Measurements from ENCODE around the gene KCNG2.

Gene KCNG2

DNA sequence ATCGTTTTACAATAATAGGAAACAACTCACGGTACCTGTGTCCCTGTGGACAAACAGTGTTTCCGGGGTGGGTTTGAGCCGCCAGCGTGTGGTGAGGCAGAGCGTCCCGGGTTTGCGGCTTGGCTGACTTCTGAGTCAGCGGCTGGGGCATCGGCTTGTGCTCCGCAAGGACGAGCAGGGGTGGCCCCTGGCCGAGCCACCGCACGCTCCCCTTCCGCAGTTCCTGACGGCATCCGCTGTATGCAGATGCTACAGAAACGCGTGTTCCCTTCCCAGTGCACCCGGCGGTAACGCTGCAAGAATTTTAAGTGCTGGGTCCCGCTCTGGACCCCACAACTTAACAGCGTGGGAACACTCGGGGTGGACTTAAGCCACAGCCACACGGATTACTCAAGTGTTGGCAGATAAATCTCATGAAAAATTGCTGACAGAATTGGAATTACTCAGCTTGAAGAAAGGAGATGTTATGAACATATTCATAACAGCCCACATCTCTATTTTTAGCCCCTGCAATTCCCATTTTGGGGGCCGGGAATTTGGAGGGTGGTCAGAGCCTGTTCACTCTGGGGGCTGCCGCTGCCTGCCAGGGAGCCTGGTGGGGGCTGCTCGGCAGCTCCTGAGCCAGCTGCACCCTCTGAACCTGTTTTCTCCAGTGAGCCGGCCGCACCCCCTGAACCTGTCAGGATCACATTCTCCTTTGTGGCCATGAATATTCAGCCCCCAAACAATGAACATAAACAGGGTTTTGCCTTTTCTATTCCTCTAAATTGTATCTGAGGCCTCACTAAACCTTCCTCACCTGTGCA lies 12.6 kb upstream of the KCNG2 start:
- no peak for DNase-seq (ENCODE audit: low spot score)

DNA sequence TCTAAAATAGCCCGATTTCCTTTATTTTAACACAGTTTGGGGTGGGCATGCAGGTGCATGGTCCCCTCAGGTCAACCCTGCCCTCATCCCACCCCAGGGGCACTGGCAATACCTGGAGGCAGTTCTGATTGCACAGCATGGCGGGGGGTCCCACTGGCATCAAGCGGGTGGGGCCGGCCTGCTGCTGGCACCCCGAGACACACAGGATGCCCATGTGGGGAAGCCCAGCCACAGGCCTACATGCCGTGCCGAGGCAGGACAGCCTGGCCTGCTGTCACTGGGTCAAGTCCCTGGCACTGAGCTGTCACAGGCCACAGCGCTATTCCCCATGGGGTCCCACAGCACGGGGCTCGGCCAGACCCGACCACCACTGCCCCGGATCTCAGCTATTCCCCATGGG lies 11.9 kb upstream of the KCNG2 start:
- no peak for DNase-seq (ENCODE audit: low spot score)

DNA sequence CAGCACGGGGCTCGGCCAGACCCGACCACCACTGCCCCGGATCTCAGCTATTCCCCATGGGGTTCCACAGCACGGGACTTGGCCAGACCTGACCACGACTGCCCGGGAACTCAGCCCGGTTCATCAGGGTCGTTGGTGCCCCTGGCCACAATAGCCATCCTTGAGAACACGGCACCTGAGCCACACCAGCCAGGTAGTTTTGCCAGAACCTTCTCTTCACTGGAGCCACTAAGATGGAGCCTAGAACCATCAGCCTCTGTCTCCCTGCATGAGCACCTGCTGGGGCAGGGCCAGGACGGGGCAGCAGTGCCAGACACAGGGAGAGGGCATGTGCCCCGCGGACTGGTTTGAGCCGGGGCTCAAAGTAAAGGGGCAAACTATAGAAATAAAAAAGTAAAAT lies 11.4 kb upstream of the KCNG2 start:
- DNase-seq (ENCODE audit: low spot score) = no peak

DNA sequence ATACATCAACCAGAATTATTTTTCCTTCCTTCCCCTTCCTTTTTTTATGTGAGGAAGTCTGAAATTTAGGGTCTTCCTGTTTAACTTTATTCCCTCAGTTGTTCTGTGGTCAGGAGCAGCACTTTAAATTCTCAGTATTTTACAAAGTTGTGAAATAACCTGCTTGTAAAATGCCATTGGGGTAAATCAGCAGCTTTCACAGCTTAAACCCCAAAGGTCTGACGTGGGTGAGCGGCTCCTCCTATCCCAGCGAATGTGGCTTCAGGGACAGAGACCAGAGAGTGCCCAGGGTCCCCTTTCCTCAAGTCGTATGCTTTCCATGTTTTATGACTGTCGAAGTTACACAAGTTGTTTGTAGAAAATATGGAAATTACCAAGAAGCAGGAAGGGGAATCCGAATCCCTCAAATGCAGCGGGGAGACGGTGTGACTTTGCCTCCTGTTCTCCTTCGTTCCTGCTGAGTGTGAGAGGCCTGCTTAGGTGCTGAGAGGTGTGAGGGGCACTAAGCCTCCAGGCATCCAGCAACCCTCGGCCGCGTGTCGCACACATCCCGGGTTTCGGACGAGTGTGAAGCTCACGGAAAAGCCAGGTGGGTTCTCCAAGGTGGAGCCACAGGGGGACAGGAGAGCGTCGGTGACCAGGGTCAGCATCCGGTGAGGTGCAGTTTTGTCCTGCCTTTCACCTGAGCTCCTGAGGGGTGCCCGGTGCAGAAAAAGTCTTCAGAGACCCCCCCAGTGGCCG lies 10.8 kb upstream of the KCNG2 start:
- no peak for DNase-seq (ENCODE audit: low spot score)

DNA sequence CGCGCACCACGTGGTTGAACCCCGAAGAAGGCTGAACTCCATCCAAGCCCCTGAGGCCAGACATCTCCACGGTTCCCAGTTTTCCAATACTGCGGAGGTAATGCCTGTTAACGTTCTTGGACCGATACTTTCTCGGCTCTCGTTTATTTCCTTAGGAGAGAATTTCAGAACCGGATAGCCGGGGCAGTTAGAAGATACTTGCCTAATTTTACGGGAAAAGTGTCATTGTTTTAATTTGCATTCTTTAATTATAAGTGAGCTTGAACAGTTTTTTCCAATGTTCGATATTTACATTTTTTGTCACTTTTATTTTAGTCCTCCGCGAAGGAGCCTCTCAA lies 10.2 kb upstream of the KCNG2 start:
- DNase-seq (ENCODE audit: low spot score) = no peak

DNA sequence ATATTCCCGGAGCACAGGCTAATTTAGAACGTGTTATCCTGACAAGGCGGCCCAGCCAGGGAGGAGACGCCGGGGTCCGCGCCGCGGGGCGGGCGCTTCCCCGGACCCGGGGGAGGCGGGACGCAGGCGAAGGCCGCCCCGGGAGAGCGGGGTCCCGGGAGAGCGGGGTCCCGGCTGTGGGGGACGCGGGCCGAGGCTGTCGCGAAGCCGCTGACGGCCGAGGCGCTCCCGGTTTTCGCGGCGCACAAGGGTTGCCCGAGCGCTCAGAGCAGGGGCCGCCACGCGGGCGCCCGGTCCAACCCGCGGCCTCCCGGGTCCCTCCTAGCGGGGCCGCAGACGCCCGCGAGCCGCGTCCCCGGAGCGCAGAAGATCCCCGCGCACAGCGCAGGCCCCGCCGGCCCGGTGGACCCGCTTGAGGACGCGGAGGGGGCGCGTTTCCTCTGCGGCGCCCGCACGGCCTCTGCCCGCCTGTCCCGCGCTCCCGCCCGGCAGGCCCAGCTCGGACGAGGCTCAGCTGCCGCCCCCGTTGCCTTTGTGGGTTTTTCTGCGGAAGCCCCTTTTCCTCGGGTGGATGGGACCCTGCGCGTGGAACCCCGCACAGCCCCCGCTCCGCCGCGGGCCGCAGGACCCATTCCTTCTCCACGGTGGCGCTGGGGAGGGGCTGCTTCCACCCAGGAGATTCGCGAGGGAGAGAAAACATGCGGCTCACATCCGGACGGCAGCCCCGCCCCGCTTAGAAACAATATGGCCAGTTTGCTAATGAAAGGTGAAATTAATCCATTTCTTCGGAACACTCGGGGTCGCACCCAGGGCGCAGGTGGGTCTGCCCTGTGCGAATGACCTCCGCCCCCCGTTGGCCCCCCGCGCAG lies 9.6 kb upstream of the KCNG2 start:
- peak; percentile 70 for DNase-seq (ENCODE audit: low spot score)

DNA sequence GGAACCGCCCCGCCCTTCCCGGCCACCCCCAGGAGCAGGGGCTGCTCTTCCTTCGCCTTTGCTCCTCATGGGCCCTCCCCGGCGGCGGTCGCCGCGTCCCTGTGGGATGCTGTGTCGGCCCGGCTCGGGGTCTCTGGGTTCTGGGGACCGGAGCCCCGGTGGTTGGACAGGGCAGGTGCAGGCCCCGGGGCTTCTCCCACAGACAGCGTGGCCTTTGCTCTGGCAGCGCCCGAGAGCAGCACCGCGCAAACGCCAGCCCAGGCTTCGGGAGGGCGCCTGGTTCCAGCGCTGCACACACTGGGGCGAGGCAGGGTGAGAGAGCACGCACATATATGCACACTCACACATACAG lies 9.0 kb upstream of the KCNG2 start:
- peak; percentile 78 for DNase-seq (ENCODE audit: low spot score)

DNA sequence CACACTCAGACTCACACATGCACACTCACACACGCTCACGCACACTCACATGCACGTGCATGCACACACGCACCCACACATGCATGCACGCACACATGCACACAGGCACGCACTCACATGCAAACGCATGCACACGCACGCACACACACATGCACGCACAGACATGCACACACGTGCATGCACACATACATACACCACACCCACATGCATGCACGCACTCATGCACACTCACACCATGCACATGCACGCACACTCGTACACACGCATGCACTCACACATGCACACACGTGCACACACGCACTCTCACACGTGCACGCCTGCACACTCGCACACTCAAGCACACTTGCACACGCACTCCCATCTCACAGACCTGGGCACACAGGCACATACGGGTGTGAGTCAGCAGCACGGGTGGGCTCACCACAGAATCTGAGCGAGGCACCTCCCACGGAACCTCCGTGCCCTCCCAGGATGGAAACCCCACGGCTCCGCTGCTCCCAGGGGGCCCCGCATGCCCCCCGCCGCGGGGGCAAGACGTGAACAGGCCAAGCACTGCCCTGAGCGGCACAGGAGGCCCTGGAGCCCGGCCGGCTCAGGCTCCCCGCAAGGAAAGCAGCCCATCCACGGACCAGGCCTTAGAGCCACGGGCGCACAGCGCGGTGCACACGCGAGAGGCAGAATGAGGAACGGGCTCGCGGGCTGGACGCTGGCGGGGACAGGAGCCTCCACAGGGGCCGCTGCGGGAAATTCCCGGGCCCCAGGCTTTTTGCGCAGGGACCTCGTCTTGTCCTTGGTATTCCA lies 8.4 kb upstream of the KCNG2 start:
- DNase-seq (ENCODE audit: low spot score) = no peak

DNA sequence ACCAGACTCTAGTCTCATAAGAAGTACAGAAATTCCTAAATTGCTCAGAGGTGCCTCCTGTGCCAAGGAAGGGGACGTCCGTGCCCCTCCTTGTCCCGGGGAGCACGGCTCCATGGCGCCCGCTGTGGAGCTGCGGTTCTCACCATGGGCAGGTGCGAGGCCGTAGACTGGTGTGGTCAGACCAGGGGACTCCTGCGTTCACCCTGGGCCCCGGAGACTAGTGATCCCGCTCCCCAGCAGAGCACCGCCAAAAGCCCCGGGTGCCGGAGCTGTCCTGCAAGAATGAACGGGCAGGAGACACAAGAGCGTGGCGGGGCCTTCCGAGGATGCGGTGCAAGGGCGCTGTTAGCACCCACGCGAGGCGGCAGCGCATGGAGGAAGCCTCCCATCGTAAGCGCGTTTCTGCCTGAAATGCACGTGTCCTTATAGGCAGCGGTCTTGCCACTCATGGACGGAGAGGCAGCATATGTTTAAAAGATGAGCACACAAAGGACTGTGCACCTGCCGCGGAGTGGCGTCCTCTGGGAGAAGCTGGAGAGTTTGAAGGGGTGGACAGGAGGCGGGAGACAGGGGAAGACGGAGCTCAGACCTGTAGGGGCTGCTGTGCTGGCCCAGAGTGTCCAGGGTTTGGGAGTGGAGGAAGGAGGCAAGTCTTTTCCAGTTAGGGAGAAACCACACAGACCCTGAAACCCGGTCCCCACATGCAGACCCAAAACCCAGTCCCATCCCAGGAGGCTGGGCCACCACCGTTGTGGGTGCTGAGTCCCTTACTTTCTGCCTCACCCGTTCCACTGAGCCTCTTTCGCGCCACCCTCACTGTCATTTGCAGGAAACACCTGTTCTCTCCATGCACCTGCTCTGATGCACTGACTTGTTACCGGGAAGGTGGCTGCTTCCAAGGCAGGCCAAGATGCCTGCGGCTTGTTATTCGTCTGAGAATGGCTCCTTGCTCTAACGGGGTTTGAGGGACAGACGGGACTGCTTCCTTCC lies 7.5 kb upstream of the KCNG2 start:
- DNase-seq (ENCODE audit: low spot score) = no peak

DNA sequence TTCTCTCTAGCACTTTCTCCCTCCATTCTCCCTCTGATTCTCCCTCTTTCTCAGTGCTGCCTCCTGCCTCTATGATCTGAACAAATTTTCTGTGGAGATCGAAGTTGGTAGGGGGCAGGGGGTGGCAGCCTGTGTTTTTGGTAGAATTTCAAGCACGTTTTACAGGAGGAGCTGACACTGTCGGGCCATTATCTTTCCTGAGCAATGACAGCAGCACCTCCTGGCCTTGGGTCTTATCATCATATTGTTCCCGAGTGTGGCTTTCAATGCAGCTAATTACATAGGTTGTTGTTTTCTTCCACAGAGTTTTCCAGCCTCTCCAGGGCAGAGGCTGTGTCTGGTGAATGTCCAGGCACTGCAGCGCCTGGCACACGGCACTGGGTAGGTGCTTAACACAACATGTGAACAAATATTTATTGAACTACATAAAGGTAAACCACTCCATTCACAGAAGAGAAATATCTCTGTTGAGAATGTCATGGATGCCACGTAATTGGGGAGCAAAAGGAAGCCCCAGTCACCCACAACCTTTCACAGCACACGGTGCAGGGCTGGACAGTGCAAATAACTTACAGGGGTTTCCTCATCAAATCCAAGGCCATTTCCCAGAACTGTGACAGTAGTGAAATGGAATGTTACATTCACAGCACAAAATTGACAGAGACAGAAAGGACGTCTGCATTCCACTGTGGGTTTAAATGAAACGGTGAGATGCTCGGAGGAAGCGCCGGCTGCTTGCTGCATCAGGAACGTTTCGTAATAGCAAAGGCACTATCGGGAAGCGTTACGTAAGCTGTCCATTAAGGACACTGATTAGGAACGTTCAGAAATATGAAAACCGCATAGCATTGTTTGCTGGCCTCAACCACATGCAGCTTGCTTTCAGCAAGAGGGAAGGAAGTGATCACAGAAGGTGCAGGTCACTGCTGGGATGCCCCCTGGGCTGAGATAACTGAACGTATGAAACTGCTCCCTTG lies 6.5 kb upstream of the KCNG2 start:
- no peak for DNase-seq (ENCODE audit: low spot score)

DNA sequence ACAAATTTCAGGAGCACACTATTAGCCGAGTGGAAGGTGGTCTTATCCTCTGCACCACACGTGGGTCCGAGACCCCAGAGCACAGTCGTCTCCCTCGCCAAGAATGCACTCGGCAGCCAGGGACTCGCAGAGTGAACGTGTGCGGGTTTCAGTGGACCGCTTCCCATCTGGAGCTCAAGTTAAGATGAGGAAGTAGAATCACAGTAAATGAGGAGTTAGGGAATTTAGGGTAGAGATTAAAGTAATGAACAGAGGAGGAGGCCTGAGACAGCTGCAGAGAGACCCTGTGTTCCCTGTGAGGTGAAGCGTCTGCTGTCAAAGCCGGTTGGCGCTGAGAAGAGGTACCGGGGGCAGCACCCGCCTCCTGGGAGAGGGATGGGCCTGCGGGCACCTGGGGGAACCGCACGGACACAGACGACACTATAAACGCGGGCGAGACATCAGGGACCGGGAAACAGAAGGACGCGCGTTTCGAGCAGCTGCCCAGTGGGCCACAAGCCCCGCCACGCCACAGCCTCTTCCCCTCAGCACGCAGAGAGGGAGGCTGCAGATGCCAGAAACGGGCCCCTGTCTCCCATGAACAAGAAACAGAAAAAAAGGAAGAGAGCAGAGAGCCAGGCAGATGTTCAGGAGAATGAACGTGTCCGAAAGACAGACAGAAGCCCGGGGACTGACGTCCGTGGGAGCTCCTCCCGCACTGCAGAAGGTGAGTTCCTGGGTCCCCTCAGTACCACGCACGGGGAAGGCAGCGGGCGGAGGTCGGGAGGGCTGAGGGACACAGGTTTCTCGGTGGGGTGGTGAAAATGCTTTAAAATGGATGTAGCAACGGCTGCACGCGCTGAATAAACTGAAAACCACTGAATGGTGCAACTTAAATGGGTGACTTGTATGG lies 5.4 kb upstream of the KCNG2 start:
- DNase-seq (ENCODE audit: low spot score) = no peak

DNA sequence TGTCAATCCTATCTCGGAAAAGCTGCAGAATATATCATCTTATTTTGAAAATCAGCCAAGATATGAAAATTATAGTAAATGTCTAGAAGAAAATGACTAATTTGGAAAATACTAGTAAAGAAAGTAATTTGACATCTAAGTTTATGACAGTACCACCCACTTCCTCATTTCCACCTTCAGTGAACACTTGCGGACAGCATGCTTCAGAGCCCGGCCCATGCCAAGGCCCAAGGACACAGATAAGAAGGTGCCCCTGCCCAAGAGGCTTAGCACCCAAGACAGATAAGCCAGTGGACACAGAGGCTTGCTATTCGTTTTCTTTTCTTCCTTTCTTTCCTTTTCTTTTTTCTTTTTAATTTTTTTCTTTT lies 4.8 kb upstream of the KCNG2 start:
- DNase-seq (ENCODE audit: low spot score) = no peak

DNA sequence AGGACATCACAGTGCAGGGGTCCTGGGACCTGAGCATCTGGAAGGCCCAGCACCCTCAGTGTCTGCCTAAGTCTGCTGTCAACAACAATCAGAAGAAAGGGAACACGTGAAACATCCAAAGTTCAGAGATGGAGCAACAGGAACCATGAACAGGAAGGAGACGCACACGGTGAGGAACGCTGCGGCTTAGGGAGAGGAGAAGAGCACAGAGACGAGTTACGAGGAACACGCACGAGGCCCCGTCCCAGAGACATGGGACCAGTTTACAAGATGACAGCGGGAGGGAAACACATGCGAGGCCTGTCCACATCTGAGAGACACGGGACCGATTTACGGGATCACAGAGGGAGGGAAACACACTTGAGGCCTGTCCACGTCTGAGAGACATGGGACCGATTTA lies 2.9 kb upstream of the KCNG2 start:
- DNase-seq (ENCODE audit: low spot score) = no peak

DNA sequence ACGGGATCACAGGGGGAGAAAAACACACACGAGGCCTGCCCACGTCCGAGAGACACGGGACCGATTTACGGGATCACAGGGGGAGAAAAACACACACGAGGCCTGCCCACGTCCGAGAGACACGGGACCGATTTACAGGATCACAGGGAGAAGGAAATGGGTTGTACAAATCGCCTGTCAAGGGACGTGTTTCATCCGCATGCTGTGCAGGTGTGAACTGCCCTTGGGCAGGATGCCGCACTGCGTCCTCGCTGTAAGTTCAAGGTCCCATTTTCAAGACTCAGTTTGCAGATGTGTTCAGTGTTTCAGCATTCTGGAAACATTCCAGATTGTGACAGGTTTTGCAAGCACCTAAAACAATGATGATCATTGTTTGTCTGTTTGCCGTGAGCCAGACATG lies 2.3 kb upstream of the KCNG2 start:
- no peak for DNase-seq (ENCODE audit: low spot score)

DNA sequence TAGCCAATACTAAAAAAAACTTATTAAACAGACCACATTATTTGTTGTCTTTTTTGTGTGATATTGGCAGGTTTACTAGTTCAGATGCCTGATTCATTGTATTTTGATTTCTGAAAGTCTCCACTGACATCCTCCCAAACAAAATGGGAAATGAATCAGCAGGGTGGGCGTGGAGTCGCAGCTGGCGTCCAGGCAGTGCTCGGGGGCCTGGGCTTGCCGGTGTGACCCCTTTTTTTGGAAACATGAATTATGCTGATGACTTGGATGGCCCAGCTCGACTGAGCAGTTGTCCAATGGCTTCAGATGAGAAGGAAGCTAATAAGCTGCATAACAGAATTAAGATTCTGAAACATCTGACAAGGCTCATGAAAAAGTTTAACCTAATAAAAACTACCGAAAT lies 1.7 kb upstream of the KCNG2 start:
- no peak for DNase-seq (ENCODE audit: low spot score)

DNA sequence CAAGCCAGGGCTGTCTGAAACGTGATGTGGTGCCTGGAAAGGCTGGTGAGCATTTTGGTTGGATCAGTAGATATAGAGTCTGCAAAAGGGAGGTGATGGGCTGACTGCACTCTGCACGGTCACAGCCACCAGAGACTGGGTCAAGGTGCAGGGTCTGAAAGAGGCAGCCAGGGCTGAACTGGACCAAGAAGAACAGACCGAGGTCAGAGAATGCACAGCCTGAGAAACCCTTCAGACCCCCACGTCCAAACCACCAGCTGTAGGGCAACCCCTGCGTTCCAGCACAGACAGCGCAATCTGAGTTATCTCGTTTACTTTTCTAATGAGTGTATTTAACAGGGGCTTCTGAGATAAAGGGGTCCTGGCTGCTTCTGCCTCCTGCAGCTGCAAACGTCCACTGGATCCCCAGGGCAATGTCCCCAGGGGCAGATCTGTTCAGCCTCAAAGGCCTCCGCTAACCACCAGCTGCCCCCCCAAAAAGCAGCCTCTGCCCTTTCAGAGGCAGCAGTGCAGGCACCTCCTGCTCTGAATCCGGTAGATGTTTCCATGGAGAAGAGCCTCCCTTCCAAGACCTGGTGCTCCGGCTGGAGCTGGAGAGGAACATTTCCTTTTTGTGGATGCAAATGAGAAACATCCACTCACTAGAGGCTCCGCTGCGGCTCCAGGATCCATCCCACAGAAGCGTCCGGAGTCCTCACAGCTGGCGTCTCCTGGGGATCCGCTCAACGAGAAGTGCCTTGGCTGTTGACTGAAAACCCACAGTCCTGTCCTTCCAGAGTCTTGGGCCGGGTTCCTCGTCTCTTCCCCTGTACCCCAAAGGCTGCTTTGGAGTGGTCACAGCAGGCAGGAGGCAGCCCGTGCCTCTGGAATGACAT lies 970 bp upstream of the KCNG2 start:
- DNase-seq (ENCODE audit: low spot score) = no peak

DNA sequence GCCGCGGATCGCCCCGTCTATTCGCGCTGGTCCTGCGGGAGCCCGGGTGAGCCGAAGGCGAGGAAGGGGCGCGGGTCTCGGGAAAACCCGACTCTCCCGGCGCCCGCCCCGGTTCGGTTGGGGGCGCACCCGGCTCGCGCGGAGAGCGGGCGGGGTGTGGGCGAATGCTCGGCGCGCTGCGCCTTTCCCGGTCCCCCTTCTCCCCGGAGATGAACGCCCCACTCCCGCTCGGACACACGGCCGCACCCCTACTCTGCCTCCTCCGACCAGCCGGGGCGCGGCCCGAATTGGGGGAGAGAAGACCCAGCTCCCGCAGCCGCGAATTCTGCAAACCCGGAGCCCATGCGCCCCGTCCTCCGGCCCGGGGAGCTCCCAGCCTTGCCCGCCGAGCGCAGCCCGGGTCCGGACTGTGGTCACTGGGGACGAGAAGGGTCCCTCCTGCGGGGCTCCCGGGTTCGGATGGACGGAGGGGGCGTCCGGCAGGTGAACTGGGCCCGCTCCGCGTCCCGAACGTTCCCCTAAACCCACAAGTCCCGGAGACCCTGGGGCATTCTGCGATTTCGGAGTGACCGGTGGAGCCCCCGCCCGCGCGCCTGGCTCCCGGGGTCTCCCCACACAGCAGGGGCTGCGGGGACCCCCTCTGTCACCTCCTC lies 734 bp downstream of the KCNG2 start:
- no peak for DNase-seq (ENCODE audit: low spot score)
